GM12878 (cell line): ENCODE results near the gene PLXND1. TPM values are rescaled to one million over a fixed set of nuclear protein-coding genes. Genes with fewer than 3 reads are reported as not detected.

Experiments
- ATAC-seq: fragments of 200-7000 bp; cut with Tn5 transposase; 3 replicates; pipeline ENCODE4 v1.9.1; 2020; ENCODE audit warnings: mild to moderate bottlenecking, moderate library complexity
- BruUV-seq: library from RNA; stranded (reverse); fragments of 400-500 nt; replicated peaks from 2 replicates; lab custom pipeline; 2021; lab: Mats Ljungman, UMichigan
- CTCF ChIA-PET: fragments of 300-600 bp; sonication (Branson Sonifier 250); formaldehyde crosslinking; extraction: SDS; loops from one replicate; lab custom pipeline; 2021; ENCODE audit warnings: inconsistent platforms; lab: Yijun Ruan, JAX
- POLR2A ChIA-PET: fragments of 350-600 bp; formaldehyde crosslinking; extraction: SDS; loops from one replicate; lab custom pipeline; 2021; ENCODE audit warnings: inconsistent platforms; lab: Charles Lee
- RAD21 ChIA-PET: fragments of 300-600 bp; sonication (Branson Sonifier 250); formaldehyde crosslinking; loops from one replicate; lab custom pipeline; 2023; ENCODE audit warnings: antibody characterized with exemption; ENCODE audit not compliant: unreplicated experiment; lab: Charles Lee
- SMC1A ChIA-PET: fragments of 300-600 bp; sonication (Branson Sonifier 250); formaldehyde crosslinking; loops from one replicate; lab custom pipeline; 2023; ENCODE audit not compliant: unreplicated experiment, uncharacterized antibody; lab: Charles Lee
- DNase-seq: peaks from one replicate; pipeline ENCODE4 v3.0.0-alpha.2; 2011; ENCODE audit warnings: low read depth, low spot score
- FAIRE-seq: peaks from 3 replicates; lab custom pipeline; 2011; peaks lifted over from hg19 to GRCh38; lab: Jason Lieb, UNC
- H2AFZ ChIP-seq: 2 replicates; pipeline ENCODE4 v1.6.0; 2011; ENCODE audit warnings: low read depth, low read length, control low read depth; ENCODE audit not compliant: control insufficient read depth
- H3K27ac ChIP-seq: 2 replicates; pipeline ENCODE4 v1.5.1; 2011; ENCODE audit warnings: control low read depth; ENCODE audit not compliant: control insufficient read depth, insufficient read depth
- H3K27me3 ChIP-seq, 2 experiments: replicated peaks in 1 of 2; 2 replicates each; pipeline versions ENCODE4 v1.6.0 to v1.6.1; 2011; ENCODE audit warnings: low read length in 1 of 2; ENCODE audit not compliant: control insufficient read depth in 2 of 2, insufficient read depth in 2 of 2
- H3K36me3 ChIP-seq, 2 experiments: 2 replicates each; pipeline ENCODE4 v1.5.1; 2011; ENCODE audit warnings: low read length in 1 of 2; ENCODE audit not compliant: control insufficient read depth in 2 of 2, insufficient read depth in 2 of 2
- H3K4me1 ChIP-seq: 2 replicates; pipeline ENCODE4 v1.6.1; 2011; ENCODE audit warnings: mild to moderate bottlenecking, low read length, moderate library complexity, mixed read lengths; ENCODE audit not compliant: control insufficient read depth, insufficient read depth
- H3K4me2 ChIP-seq: 2 replicates; pipeline ENCODE4 v1.6.0; 2011; ENCODE audit warnings: control low read depth; ENCODE audit not compliant: control insufficient read depth, insufficient read depth
- H3K4me3 ChIP-seq: fragments of 200-600 bp; sonication (generic); 2 replicates; pipeline ENCODE4 v1.5.1; 2016
- H3K79me2 ChIP-seq: 2 replicates; pipeline ENCODE4 v1.6.0; 2011; ENCODE audit warnings: low read length; ENCODE audit not compliant: control insufficient read depth, insufficient read depth
- H3K9ac ChIP-seq: 2 replicates; pipeline ENCODE4 v1.8.0; 2011; ENCODE audit warnings: low read length, control low read depth, mixed read lengths; ENCODE audit not compliant: control insufficient read depth, insufficient read depth
- H3K9me3 ChIP-seq: replicated peaks from 3 replicates; pipeline ENCODE4 v1.5.1; 2011; ENCODE audit warnings: mild to moderate bottlenecking, low read length; ENCODE audit not compliant: control insufficient read depth, insufficient read depth
- H4K20me1 ChIP-seq: 2 replicates; pipeline ENCODE4 v1.6.0; 2011; ENCODE audit not compliant: control insufficient read depth, insufficient read depth
- FOS ChIP-seq: IDR thresholded peaks from 3 replicates; pipeline ENCODE4 v1.6.1; 2011; ENCODE audit warnings: borderline replicate concordance; ENCODE audit not compliant: insufficient read length; ENCODE audit errors: extremely low read depth
- HDAC6 ChIP-seq: fragments of 200-600 bp; sonication (generic); IDR thresholded peaks from one replicate; pipeline ENCODE4 v1.8.0; 2017; ENCODE audit warnings: antibody characterized with exemption; ENCODE audit not compliant: unreplicated experiment
- IKZF1 ChIP-seq: fragments of 450-650 bp; conservative IDR thresholded peaks from 2 replicates; pipeline ENCODE4 v1.6.1; 2017; ENCODE audit warnings: antibody characterized with exemption, mild to moderate bottlenecking
- JUNB ChIP-seq: IDR thresholded peaks from 2 replicates; pipeline ENCODE4 v1.6.1; 2016; ENCODE audit warnings: antibody characterized with exemption, mild to moderate bottlenecking
- NR2F1 ChIP-seq: fragments of 450-650 bp; conservative IDR thresholded peaks from 2 replicates; pipeline ENCODE4 v1.6.1; 2017; ENCODE audit warnings: mild to moderate bottlenecking
- ZNF592 ChIP-seq: fragments of 450-650 bp; IDR thresholded peaks from 2 replicates; pipeline ENCODE4 v1.6.1; 2017; ENCODE audit warnings: mild to moderate bottlenecking, moderate library complexity
- WGBS: methylation state at CpG from one replicate; pipeline ENCODE4 v1.1.6; 2016; ENCODE audit warnings: low lambda C conversion rate; ENCODE audit not compliant: insufficient replicate concordance, insufficient coverage; ENCODE audit errors: missing lambda C conversion rate; 5-methylcytosine and 5-hydroxymethylcytosine counted together
- in situ Hi-C: fragments of 300-500 bp; cut with MboI; formaldehyde crosslinking; loops from 9 replicates; pipeline ENCODE4 v1.14.3; 2018; ENCODE audit warnings: mixed read lengths
- intact Hi-C: fragments of 100-400 bp; cut with micrococcal nuclease; formaldehyde crosslinking; loops from one replicate; pipeline ENCODE4 v1.14.2; 2022; ENCODE audit not compliant: unreplicated experiment
- polyA plus RNA-seq, 11 experiments: library from polyadenylated mRNA; depleted of rRNA in 4 of 11; unstranded in 6 of 11; stranded (reverse) in 5 of 11; fragments of >200 nt; fragmentation: Nextera tagmentation in 4 of 11; fragmentation: Illumina TruSeq in 1 of 11; extraction: Ambion mirVana in 4 of 11; extraction: Trizol in 1 of 11; gene quantifications; 1 replicate in 1 of 11; 2 replicates in 10 of 11; pipeline versions ENCODE4 v1.2.1 to v1.2.3, GENCODE V29; 2011 to 2016; ENCODE audit warnings: inconsistent platforms in 2 of 11, missing spikeins in 2 of 11, low read depth in 1 of 11
- total RNA-seq, 4 experiments: library from RNA; depleted of rRNA in 3 of 4; stranded (reverse); fragments of >200 nt in 3 of 4; fragmentation: Illumina TruSeq in 1 of 4; extraction: Trizol in 1 of 4; gene quantifications; 2 replicates each; pipeline versions ENCODE4 v1.2.1 to v1.2.3, GENCODE V29; 2013 to 2021
- TF ChIP-seq, protein P1 (sequence below): fragments of 450-650 bp; formaldehyde crosslinking; IDR thresholded peaks from 2 replicates; pipeline ENCODE4 v1.5.0; 2022; ENCODE audit warnings: mild to moderate bottlenecking, missing genetic modification characterization

The PLXND1 gene
- total and polyA plus RNA-seq, 10 of the 15 experiments (the other 5 are each of a cell fraction or from before 2014, with no cell fraction given) = 0.01 to 2.3 (median 0.72) TPM; not detected in 7

GRCh38 chr3:129604767-129605166, 1.7 kb downstream of the PLXND1 start:
- Histone ChIP-seq H3K4me3 (no peak overlapping the region), H4K20me1 (no peaks in the 10 kb centered on the region)
- intact Hi-C loops = no loop called here

More at GRCh38 chr3:129604767-129605166, 1.7 kb downstream of the PLXND1 start:
- SMC1A ChIA-PET = no interaction called here
- H3K9ac ChIP-seq = no peak overlapping the region
- TF ChIP-seq HDAC6 (no peak), FOS (no peak), IKZF1 (no peak), NR2F1 (no peak), JUNB (no peak), ZNF592 (no peak)
- TF ChIP-seq, protein P1, sequence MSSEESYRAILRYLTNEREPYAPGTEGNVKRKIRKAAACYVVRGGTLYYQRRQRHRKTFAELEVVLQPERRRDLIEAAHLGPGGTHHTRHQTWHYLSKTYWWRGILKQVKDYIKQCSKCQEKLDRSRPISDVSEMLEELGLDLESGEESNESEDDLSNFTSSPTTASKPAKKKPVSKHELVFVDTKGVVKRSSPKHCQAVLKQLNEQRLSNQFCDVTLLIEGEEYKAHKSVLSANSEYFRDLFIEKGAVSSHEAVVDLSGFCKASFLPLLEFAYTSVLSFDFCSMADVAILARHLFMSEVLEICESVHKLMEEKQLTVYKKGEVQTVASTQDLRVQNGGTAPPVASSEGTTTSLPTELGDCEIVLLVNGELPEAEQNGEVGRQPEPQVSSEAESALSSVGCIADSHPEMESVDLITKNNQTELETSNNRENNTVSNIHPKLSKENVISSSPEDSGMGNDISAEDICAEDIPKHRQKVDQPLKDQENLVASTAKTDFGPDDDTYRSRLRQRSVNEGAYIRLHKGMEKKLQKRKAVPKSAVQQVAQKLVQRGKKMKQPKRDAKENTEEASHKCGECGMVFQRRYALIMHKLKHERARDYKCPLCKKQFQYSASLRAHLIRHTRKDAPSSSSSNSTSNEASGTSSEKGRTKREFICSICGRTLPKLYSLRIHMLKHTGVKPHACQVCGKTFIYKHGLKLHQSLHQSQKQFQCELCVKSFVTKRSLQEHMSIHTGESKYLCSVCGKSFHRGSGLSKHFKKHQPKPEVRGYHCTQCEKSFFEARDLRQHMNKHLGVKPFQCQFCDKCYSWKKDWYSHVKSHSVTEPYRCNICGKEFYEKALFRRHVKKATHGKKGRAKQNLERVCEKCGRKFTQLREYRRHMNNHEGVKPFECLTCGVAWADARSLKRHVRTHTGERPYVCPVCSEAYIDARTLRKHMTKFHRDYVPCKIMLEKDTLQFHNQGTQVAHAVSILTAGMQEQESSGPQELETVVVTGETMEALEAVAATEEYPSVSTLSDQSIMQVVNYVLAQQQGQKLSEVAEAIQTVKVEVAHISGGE (CRISPR knock-in tag) = no peak
- DNase-seq = no peak
- 51% methylated on average over 12 of the region's 12 CpGs for WGBS
- no peaks in the 10 kb centered on the region for H3K36me3 ChIP-seq
- no peak overlapping the region for H2AFZ ChIP-seq
- in situ Hi-C loops = no loop called here
- no peak for ATAC-seq
- RAD21 ChIA-PET = no interaction called here
- H3K9me3 ChIP-seq = no peaks in the 10 kb centered on the region
- peaks cover 8 to 12% of the 10 kb centered on the region in 2 experiments; a peak in 3 of 4 replicates for H3K27me3 ChIP-seq
- BruUV-seq = no TSS peak
- POLR2A ChIA-PET = no interaction called here
- no peak overlapping the region for H3K27ac ChIP-seq
- CTCF ChIA-PET = no interaction called here
- H3K79me2 ChIP-seq = no peaks in the 10 kb centered on the region
- no peak overlapping the region for H3K4me2 ChIP-seq
- FAIRE-seq = no peak
- no peaks in the 10 kb centered on the region for H3K4me1 ChIP-seq
